Fibroblast of skin of scalp (primary cell): ENCODE measurements around the gene P4HA1. TPM values are rescaled to one million over a fixed set of nuclear protein-coding genes. Genes with fewer than 3 reads are reported as not detected.
A peak's percentile ranks its signal among the peaks of the same experiment; 100 is the strongest.
"Not testable (repeated sequence)": the region's sequence is repeated elsewhere in the genome, so short reads cannot be mapped to it uniquely, and the experiment has no call there.

Source experiments
- DNase-seq: peaks from one replicate; pipeline ENCODE4 v3.0.0-alpha.2; 2013
- polyA plus RNA-seq, 2 experiments: library from polyadenylated mRNA; unstranded; fragments of 120-200 nt; gene quantifications; one replicate each; pipeline ENCODE4 v1.2.1, GENCODE V29; 2013; ENCODE audit not compliant: insufficient read length in 2 of 2

Gene P4HA1
- polyA plus RNA-seq (2013, experiment 1 of 2; ENCODE audit: insufficient read length): 426 TPM
- polyA plus RNA-seq (2013, experiment 2 of 2; ENCODE audit: insufficient read length): 464 TPM

- peak; percentile 99 for DNase-seq
These were observed at the start of gene P4HA1 for GRCh38 chr10:73096449-73097304. P4HA1 (minus strand) TSS chr10:73096866; CDS start chr10:73074883, 21,983 bp downstream.

- DNase-seq: no peak
These were observed 44.9 kb upstream of the P4HA1 start for GRCh38 chr10:73141603-73142002.

GRCh38 chr10:73139251-73139650 lies 42.6 kb upstream of the P4HA1 start:
- no peak for DNase-seq

DNA sequence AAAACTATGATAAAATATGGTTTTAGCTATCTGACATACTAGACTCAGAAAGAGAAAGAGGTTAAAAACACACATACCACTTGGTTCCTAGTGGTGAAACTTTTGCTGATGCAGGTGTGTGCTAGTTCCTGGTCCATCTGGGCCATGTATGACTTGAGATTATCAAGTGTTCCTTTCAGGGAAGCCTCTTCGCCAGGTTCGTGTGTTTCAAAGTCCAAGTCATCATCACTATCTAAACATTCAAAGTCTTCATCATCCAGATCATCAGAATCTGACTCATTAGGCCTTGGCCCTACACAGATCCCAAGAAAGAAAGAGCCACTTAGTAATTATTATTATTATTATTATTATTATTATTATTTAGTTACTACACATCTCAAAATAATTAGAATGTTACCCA lies 40.0 kb upstream of the P4HA1 start:
- no peak for DNase-seq

GRCh38 chr10:73134727-73135126 lies 38.1 kb upstream of the P4HA1 start:
- DNase-seq: no peak

- no peak for DNase-seq
These were observed 35.4 kb upstream of the P4HA1 start for GRCh38 chr10:73131913-73132686.

DNA sequence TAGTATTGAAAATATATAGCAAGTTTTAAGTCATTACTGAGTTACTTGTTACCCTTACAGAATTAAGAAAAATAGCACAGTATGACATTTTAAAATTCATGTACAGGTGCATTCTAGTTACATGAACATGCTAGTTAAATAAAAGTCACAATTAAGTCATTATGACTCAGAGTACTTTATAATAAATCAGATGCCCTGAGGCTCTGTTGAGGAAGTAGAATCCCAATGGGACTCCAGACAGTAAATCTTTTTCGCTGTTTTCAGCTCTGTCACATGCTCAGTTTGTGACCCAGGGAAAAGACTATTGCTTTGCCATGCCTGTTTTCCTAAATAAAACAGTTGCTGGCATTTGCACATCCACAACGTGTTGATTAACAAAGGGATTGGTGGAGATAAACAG lies 34.6 kb upstream of the P4HA1 start:
- DNase-seq: no peak

DNA sequence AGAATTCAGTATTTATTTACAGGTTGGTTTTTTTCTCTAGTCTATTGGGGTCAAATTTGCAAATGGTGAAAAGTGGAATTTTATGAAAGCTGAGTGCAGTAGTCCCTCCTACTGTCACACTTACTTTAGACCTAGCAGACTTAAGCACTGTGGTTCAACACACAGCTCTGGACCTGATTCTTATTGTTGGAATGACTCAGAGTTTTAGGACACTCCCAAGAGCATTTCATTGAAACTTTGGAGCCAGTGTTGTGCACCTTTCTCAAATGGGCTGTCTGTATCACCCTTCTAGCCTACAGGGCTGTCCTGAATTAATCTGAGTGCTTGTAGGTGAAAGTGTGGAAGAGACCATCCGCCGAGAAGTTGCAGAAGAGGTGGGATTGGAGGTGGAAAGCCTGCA lies 29.7 kb upstream of the P4HA1 start:
- DNase-seq: no peak

- no peak for DNase-seq
These were observed 23.3 kb upstream of the P4HA1 start for GRCh38 chr10:73119952-73120351.

GRCh38 chr10:73119457-73119856 lies 22.8 kb upstream of the P4HA1 start:
- DNase-seq: no peak

GRCh38 chr10:73117976-73118743 lies 21.5 kb upstream of the P4HA1 start:
- DNase-seq: peak; percentile 45

DNA sequence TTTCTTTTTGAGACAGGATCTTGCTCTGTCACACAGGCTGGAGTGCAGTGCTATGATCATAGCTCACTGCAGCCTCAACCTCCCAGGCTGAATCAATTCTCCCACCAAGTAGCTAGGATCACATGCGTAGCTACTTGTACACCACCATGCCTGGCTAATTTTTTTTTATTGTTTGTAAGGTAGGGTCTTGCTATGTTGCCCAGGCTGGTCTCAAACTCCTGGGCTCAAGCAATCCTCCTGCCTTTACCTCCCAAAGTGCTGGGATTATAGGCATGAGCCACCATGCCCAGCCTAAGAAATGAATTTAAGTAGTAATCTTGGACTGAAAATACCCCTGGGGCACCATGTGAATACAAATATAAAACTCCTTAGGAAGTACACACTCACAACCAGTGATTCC lies 19.4 kb upstream of the P4HA1 start:
- no peak for DNase-seq

- DNase-seq: peak; percentile 38
These were observed 16.9 kb upstream of the P4HA1 start for GRCh38 chr10:73113551-73113950.

DNA sequence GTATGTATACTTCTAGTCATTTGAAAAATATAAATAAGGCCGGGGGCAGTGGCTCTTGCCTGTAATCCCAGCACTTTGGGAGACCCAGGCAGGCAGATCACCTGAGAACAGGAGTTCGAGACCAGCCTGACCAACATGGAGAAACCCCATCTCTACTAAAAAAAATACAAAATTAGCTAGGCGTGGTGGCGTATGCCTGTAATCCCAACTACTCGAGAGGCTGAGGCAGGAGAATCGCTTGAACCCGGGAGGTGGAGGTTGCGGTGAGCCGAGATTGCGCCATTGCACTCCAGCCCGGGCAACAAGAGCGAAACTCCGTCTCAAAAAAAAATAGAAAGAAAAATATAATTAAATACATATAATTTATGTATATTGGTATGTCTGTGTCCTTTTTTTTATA lies 15.4 kb upstream of the P4HA1 start:
- DNase-seq: not testable (repeated sequence)

GRCh38 chr10:73110345-73110849 lies 13.7 kb upstream of the P4HA1 start, which contains the start of gene NUDT13:
NUDT13 (plus strand) TSS chr10:73110455; CDS start chr10:73114366, 3,911 bp downstream.
- DNase-seq: peak; percentile 84

GRCh38 chr10:73109248-73109652 lies 12.6 kb upstream of the P4HA1 start:
- DNase-seq: not testable (repeated sequence)

DNA sequence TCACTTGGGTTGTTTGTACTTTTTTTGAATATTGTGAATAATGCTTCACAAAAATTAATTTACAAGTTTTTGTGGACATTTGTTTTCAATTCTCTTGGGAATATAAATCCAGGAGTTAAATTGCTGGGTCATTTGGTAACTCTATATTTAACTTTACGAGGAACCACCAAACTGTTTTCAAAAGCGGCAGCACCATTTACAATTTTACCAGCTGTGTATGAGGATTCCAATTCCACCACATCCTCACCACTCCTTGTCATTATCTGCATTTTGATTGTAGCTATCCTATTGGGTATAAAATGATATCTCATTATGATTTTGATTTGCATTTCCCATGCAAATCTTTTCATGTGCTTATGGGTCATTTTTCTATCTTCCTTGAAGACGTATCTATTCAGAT lies 9.6 kb upstream of the P4HA1 start:
- no peak for DNase-seq

DNA sequence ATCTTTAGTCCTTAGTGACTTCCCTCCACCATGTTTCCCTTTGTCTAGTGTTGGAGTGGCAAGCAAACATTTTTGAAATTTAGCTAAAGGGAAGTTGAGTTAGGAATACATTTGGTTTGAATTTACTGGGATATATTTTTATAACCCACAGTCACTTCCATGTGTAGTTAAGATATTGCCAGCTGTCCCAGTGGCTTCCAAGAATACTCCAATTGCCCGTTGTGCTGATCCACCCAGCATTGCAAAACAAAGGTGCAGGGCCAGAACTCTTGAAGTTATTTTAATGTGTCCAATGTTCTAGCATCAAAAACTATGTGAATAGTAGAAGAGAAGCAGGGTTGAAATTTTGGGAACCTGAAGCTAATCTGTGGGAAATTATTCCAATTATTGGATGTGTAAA lies 2.5 kb upstream of the P4HA1 start:
- DNase-seq: no peak

DNA sequence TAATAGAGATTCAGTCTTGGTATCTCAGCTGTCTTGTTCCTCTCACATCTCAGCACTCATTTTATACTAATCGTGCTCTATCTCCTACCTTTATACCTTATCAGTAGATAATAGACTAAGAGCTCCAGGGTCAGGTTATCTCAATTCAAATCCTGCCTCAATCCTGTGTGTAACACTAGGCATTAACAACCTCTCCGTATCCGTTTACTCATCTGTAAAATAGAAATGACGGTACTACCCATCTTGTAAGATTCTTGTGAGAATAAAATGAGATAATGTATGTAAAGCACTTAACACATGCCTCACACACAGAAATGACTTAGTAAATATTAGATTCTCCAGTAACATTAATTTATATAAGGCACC lies 622 bp upstream of the P4HA1 start:
- no peak for DNase-seq

DNA sequence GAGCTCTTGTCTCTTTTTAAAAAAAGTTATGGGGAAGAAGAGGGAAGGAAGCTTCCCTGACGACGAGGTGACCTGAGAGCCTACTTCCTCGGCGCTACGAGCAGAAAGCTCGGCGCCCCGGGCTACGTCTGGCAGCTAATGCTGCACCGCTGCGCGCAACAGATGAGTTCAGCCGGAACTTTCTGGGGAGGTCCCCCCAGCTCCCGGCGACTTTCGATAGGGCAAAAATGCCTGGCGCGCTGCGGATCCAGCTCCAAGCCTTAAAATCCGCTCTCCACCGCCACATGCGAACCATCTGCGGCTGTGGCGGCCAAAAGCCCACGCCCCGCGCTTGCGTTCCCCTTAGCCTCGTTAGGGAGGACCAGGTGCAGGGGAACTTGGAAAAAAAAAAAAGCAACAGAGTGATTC lies 621 bp downstream of the P4HA1 start:
- peak; percentile 64 for DNase-seq

DNA sequence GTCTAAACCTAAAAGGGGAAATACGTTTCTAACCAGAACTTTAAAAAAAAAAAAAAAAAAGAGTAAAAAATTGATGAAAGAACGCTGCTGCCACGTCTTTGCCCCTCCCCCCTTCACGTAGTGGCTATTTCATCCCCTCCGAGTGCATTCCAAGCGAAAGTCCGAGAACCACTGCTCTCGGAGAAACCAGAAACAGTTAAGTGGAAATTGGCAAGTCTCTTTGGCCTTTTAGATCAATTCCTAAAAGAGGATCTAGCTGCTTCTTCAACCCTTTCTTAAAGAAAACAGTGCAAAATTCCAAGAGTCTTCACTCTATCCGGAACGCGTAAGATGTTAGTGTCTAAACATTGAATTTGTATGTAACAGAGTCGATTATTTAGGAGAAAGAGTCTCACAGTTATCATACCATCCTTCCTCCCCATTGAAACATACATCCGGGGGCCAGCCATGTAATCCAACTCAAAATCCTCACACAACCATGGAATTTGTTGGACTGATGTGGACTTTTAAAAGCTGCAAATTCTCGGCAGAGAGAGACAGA lies 1.1 kb downstream of the P4HA1 start:
- peak; percentile 87 for DNase-seq

DNA sequence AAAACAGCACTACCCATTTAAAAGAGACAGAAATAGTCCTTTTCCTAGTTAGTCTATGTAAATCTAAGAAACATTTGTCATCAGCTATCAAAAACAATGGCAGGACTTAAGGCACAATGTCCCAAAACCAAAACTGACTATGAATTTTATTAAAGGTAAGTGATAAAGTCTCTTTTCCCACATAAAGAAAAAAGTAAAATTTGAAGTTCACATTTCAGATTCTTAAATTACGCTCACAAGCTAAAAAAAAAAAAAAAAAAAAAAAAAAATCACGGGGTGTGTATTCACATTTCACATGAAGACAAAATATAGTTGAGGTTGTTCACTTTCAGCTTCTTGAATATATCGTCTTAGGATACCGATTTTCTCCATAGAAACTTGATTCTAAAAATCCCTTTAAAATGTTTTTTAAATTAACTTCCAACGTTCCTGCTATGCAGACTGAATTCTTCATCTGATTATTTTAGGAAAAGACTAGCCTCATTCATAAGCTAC lies 1.6 kb downstream of the P4HA1 start:
- no peak for DNase-seq
